Measurements from ENCODE around the gene FBN1.

GRCh38 chr15:48360841-48361240 lies 284.7 kb downstream of the FBN1 start:
- TF ChIP-seq, protein P1, sequence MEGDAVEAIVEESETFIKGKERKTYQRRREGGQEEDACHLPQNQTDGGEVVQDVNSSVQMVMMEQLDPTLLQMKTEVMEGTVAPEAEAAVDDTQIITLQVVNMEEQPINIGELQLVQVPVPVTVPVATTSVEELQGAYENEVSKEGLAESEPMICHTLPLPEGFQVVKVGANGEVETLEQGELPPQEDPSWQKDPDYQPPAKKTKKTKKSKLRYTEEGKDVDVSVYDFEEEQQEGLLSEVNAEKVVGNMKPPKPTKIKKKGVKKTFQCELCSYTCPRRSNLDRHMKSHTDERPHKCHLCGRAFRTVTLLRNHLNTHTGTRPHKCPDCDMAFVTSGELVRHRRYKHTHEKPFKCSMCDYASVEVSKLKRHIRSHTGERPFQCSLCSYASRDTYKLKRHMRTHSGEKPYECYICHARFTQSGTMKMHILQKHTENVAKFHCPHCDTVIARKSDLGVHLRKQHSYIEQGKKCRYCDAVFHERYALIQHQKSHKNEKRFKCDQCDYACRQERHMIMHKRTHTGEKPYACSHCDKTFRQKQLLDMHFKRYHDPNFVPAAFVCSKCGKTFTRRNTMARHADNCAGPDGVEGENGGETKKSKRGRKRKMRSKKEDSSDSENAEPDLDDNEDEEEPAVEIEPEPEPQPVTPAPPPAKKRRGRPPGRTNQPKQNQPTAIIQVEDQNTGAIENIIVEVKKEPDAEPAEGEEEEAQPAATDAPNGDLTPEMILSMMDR (IDR thresholded peaks at IDR 0.05; ENCODE audit: extremely low read depth in 1 of 2, insufficient read depth in 1 of 2, low read depth in 1 of 2, low read length in 2 of 2): no peak
- TF ChIP-seq FOS (IDR thresholded peaks at IDR 0.05; ENCODE audit: borderline replicate concordance, insufficient read depth, low read length) (no peak), POLR2AphosphoS5 (IDR thresholded peaks at IDR 0.05; ENCODE audit: insufficient read depth, low read depth, low read length) (no peak), MYC (IDR thresholded peaks at IDR 0.05; ENCODE audit: low read depth, low read length) (no peak), EZH2 (IDR thresholded peaks at IDR 0.05; ENCODE audit: borderline replicate concordance, low read depth, low read length, severe bottlenecking) (no peak), POLR2A (IDR thresholded peaks at IDR 0.05; ENCODE audit: low read depth, low read length) (no peak), GATA2 (IDR thresholded peaks at IDR 0.05; ENCODE audit: insufficient read depth, insufficient read length, low read depth, low read length) (no peak)
- TF ChIP-seq, protein P2, sequence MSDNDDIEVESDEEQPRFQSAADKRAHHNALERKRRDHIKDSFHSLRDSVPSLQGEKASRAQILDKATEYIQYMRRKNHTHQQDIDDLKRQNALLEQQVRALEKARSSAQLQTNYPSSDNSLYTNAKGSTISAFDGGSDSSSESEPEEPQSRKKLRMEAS (IDR thresholded peaks at IDR 0.05; ENCODE audit: insufficient read depth, insufficient read length): no peak

Measured in endothelial cell of umbilical vein (primary cell).